COR-L47 (cell line): ENCODE results near the gene BAHCC1.

Experiments
- DNase-seq: peaks from one replicate; lab custom pipeline; 2025; lab: John Stamatoyannopoulos, UW

The BAHCC1 gene

DNA sequence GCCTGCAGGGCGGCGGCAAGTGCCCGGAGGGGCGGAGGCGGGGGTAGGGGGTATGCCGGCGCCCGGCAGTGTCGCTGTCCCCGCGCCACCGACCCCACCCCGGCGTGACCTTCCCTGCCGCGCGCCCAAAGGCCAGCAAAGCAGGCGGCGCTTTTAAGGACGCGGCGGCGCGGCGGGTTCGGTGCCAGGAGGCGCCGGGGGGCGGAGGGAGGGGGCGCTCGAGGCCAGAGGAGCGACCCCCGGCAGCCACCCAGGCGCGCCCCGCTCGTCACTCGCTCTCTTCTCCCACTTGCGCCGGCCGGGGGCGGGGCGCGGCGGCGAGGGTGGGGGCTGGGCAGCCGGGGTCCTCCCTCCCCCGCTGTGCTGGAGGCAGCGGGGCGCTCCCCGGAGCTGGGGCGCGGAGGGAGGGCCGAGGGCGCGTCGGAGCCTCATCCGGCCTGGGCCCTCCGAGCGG, 8.6 kb upstream of the BAHCC1 start:
- no peak for DNase-seq

DNA sequence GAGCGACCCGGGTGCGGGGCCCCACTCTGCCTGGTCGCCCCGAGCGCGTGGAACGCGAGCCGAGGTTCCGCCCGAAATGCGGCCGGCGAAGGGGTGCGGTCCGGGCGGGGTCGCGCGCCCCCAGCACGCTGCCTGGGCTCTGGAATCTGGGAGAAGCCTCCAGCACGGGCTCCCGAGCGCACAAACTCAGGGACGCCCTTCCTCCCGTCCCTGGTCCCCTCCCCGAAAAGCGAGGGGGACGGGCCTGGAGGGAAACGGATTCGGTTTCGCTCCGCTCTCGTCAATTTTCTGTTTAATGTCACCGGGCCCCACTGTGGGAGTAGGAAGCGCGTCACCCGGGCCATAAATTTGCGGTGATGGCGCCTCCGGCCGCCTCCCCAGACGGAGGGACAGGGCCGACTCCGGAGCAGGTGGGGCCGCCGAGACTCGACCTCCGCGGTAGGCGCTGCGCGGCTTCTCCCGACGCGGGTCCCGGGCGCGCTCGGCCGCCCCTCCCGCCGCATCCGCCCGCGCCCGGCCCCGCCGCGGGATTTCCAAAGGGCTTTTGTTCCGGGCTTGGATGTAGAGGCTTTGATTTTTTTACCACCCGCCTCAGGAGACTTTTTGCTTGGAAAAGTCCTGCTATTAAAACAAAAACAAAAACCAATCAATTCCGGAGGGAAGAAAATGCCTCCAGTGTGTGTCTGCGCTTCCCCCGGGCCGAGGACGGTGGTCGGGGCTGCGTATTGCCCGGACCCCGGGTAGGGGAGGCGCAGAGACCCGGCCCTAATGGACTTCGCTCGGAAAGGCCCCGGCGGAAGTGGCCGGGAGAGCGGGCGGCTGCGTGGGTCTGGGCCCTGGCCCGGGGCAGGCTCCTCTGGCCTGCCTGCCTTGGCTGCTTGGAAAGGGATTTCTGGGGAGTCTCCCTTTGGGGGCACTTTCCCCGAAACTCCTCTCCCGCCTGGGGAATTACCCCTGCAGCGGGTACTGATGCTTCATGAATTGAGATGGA, 7.9 kb upstream of the BAHCC1 start:
- DNase-seq = no peak

- no peak for DNase-seq
These were observed 7.1 kb upstream of the BAHCC1 start for GRCh38 chr17:81388091-81388611.

DNA sequence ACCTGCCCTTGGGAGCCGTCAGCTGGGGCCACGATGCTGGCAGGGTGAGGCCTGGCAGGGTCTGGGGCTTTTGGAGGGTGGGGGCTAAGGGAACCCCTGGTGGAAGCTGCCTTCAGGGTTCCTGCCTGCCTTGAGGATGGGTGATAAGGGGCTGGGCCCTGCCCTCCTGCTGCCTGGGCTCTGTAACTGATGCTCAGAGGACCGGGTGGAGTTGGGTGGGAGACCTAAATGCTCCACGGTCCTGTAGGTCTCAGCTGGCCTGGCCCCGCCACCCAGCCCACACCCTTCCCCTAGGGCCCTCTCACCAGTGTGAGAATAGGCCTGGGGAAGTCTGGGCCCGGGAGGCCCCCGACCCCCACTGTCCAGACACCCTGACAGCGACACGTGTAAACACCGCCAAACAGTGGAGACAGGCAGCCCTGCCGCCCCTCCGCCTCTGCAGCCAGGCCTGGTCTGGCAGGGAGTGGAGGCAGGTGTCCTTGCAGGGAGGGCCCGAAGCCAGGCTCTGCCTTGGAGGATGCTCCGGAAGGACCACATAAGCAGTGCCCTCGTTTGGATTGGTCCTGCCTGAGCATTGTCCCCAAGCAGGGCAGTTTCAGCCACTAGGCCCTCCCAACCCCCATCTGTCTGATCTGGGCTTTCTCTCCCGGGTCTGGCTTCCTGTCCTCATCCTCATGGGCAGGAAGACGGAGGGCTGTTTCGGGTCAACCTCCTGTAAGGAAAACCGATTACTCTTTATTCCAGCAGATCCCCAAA, 6.5 kb upstream of the BAHCC1 start:
- no peak for DNase-seq

GRCh38 chr17:81389585-81389984, 5.7 kb upstream of the BAHCC1 start:
- no peak for DNase-seq

- DNase-seq = no peak
These were observed 5.0 kb upstream of the BAHCC1 start for GRCh38 chr17:81390029-81390872.

DNA sequence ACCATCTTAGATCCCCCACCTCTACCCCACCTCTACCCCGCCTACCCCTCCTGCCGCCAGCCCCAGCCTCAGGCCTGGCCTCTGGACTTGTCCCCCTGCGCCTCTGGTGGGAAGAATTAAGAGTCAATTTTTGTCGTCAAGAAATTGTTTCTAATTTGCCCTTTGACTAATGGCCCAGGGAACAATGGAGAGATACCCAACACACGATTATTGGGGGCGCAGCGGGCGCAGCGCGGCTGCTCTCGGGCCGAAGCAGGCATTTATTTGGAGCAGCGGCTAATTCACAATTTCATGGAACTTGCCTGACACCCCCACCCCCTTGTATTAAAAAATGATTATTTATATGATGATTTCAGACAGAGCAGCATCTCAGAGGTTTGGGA, 4.4 kb upstream of the BAHCC1 start:
- no peak for DNase-seq

- DNase-seq = no peak
These were observed 3.8 kb upstream of the BAHCC1 start for GRCh38 chr17:81391293-81391935.

DNA sequence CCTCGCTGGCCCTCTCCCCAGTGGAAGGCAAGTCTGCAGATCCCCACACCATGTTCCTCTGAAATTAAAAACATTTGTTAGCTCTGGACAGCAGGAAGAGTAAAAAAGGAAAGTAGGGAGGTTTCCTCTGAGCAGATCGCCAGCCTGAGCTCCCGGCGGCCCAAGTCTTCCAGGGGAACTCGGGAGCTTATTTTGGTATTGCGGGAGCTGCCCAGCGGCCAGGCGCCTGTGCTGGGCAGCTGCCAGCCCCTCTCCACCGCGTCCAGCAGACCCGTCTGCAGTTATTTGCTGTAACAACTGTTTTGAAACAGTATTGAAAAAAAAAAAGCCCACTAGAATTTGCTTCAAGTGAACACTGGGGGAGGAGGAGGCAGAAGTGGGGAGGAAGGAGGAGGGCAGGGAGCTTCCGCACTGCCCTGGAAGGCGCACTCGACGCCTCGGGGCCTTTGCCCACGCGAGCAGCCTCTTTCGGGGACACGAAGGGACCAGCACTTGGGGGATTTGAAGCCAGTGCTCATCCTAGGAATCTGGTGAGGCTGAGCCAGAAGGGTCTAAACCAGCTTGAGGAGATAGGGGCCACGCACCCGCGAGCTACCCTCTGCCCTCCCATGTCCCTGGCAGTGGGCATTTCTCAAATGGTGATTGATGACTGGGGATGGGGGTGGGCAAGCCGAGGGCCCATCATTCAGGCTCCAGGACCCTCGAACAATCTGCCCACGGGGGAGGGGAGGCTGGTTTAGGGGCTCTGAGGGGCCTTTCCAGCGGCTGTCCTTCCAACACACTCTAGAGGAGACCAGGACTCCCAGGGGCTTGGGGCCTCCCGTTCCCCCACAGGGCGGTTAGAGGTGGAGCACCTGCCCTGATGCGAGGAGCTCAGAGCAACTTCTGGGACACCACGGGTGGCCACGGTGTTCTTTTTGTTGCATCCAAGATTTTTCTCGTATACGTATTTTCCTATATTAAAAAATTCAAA, 3.0 kb upstream of the BAHCC1 start:
- DNase-seq = no peak

DNA sequence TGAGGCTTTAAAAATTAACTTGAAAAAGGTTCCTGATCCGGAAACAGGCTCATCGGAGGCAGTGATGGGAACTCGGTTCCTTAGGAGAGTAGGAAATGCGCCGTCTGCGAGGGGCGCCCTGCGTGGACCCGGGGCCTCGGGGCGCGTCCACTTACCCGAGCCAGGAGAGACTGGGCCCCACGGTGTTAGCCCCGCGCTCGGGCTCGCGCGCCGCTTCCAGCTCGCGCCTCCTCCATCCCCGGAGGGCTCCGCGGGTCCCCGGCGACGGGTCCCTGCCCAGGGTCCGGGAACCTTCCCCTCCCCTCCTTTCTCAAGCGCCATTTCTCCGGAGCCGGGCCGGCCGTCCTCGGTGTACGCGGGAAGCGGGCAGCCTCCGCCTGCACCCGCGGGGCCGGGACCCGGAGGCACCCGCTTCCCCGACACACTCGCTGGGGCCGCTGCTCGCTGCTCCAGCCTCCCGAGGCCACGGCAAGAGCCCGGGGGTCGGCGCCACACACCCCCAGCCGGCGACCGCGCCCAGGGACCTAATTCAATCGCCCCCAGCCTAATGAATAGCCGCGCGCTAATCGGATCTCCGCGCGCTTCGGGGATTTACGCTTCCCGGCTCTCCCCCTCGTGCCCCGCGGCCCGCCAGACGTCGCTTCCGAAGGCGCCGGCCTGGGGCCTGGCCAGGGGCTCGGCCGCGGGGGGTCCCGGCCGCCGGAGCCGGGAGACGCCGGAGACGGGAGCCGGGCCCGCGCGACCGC, 2.2 kb upstream of the BAHCC1 start:
- no peak for DNase-seq

DNA sequence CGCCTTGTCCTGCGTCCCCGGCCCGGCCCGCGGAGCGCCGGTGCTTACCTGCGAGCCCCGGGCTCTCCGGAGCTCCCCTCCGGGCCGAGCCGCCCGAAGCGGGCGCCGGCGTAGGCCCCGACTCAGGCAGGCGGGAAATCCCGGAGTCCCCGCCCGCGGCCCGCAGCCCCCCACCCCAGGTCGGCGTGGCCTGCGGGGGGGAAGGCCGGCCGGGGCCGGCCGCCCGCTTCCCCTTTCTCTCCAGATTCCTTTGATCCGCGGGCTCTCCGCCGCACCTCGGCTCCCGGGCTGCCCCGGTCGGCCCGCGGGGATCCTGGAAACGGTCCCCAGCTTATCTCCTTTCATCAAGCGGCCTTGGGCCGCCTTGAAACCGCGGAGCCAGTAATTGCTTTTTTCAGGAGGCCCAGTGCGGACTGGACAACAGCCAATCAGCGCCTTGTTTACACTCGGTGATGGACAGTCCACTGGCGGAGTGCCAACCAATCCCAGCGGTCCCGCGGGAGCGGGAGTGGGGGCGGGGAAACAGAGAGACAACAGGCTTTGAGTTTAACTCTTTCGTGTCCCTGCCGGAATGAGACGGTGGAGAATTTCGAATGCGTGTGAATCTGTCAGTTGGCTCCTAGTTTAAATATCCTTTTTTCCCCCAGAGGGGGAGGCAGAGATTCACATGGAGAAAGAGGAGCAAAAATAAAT, 1.4 kb upstream of the BAHCC1 start:
- peak; percentile 100 for DNase-seq

DNA sequence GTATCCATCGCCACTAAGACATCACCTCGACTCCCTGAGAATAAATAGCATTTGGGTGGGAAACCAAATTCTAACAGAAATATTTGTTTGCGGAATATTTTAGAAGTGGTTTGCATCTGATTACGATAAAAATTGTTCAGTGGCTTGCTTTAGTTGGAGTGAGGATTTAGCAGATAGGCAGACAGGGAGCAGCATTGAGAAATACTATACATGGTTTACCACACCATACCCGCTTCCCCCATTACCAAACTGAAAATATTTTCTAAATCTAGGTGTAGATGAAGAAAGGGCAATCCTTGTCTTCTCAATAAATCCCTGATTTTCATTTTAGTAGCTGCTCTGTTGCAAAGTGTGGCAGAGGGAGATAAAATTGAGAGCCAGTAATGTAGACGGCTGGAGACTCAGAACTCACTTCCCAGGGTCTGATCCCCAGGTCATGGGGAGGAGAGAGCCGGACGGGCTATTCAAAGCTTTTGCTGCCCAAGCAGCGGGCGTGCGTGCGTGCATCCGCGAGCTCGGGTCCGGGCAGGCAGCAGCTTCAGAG, 808 bp upstream of the BAHCC1 start:
- no peak for DNase-seq

- peak; percentile 26 for DNase-seq
These were observed 482 bp downstream of the BAHCC1 start for GRCh38 chr17:81395600-81396277.

DNA sequence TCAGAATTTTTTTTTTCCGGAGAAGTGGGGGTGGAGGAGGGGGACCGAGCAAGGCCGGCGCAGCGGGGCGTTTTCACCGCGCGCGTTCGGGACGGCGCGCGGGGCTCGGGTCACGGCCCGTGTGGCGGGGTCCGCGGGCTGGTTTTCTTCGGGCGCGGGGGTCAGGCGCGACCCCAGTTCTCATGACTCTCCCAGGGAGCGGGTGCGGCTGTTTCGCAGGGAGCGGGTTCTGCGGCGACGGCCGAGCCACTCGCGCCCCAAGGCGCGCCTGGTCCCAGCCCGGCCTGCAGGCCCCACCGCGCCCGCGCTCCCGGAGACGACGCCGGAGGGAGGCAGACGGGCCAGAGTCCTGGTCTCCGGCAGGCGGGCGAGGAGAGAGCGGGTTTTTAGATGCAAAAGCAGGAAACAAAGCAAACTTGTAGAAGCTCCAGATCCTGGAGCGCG, 1.0 kb downstream of the BAHCC1 start:
- DNase-seq = no peak

DNA sequence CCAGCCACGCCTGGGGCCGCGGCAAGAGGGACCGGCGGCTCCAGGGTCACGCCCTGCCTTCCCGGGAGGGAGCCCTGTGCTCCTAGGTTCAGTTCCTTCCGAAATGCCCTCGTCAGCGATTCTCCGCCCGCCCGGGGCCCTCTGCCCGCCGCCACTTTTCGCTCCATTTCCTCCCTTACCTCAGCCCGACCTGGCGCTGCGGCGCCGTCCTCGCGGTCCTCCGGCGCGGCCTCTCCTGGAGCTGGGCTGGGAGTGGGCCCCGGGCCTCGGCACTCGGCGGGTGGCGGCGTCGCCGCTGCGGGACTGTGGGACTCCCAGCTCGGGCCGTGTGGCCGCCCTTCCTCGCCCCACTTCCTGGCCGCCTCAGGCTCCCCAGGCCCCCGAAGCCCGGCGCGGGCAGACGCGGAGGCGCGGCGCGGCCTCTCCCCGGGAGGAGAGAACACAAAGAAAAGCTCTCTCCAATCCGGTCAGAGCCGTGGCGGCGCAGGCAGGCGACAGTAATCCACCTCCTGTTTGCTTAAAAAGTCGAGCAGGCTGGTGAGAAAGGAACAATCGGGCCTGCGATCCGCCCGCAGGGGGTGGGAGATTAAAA, 1.6 kb downstream of the BAHCC1 start:
- DNase-seq = peak; percentile 71

DNA sequence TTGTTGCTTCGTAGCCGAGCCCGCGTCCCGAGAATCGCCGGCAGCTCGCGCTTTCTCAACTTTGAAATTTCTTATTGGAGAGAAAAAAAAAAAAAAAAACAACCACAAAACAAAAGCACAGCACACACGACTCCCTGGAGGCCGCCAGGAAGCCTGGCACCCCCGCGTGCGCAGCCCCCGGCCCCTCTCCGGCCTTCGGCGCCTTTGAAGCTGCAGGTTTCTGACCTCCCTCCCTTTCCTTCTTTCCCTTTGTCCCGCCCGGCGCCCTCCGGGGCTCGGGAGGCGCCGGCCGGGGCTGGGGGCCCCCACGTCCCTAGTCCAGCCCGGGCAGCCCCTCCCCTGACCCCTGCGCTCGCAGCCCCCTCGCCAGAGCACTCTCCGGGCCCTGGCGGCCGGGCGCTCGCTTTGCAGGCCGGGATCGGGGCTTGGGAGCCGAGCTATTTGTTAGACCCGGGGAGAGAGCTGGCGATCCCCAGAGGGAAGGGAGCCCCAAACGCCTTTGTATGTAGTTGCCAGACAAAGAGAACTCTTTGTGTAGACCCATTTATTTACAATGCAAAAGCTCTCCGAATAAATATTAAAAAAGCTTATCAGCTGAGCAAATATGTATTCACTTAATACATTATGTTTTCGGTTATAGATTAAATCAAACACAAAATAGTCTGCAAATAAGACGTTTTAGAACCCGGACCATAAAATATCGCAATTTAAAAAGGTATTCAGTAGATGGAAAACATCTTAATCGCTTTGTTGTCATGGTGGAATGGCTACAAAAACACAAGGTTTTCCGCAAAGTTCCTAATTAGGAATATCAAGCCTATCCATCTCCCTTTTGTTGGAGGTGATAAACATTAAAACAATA, 2.3 kb downstream of the BAHCC1 start:
- peak; percentile 60 for DNase-seq
